Smooth muscle cell (in vitro differentiated cells): ENCODE results near the gene UNC79. TPM values are rescaled to one million over a fixed set of nuclear protein-coding genes. Genes with fewer than 3 reads are reported as not detected.

Source experiments
- DNase-seq: peaks from one replicate; lab custom pipeline; 2025; ENCODE audit not compliant: unreplicated experiment; lab: John Stamatoyannopoulos, UW
- H2AFZ ChIP-seq: fragments of 200-600 bp; sonication (generic); 2 replicates; pipeline ENCODE4 v1.6.0; 2016; ENCODE audit warnings: antibody characterized with exemption, low read depth, mild to moderate bottlenecking
- H3F3A ChIP-seq: fragments of 200-600 bp; sonication (generic); 2 replicates; pipeline ENCODE4 v1.6.0; 2017; ENCODE audit warnings: antibody characterized with exemption, low read depth
- H3K27ac ChIP-seq: fragments of 200-600 bp; sonication (generic); 2 replicates; pipeline ENCODE4 v1.5.1; 2016; ENCODE audit warnings: low read depth, mild to moderate bottlenecking
- H3K27me3 ChIP-seq: fragments of 200-600 bp; sonication (generic); 2 replicates; pipeline ENCODE4 v1.6.1; 2016; ENCODE audit warnings: low read depth, mild to moderate bottlenecking
- H3K36me3 ChIP-seq: fragments of 200-600 bp; sonication (generic); 2 replicates; pipeline ENCODE4 v1.5.1; 2016; ENCODE audit warnings: low read depth
- H3K4me1 ChIP-seq: fragments of 200-600 bp; sonication (generic); 2 replicates; pipeline ENCODE4 v1.5.1; 2016; ENCODE audit warnings: low read depth
- H3K4me2 ChIP-seq: fragments of 200-600 bp; sonication (generic); 2 replicates; pipeline ENCODE4 v1.6.0; 2016; ENCODE audit warnings: mild to moderate bottlenecking
- H3K4me3 ChIP-seq: fragments of 200-600 bp; sonication (generic); 2 replicates; pipeline ENCODE4 v1.5.1; 2016; ENCODE audit warnings: mild to moderate bottlenecking
- H3K79me2 ChIP-seq: fragments of 200-600 bp; sonication (generic); 2 replicates; pipeline ENCODE4 v1.6.0; 2016; ENCODE audit warnings: low read depth, mild to moderate bottlenecking
- H3K9ac ChIP-seq: fragments of 200-600 bp; sonication (generic); 2 replicates; pipeline ENCODE4 v1.6.0; 2016; ENCODE audit warnings: low read depth
- H3K9me3 ChIP-seq: fragments of 200-600 bp; sonication (generic); replicated peaks from 2 replicates; pipeline ENCODE4 v1.5.1; 2016; ENCODE audit warnings: low read depth
- H4K20me1 ChIP-seq: fragments of 200-600 bp; sonication (generic); 2 replicates; pipeline ENCODE4 v1.6.0; 2016; ENCODE audit warnings: low read depth
- CTCF ChIP-seq: fragments of 200-600 bp; sonication (generic); IDR thresholded peaks from 2 replicates; pipeline ENCODE4 v1.5.1; 2017; ENCODE audit warnings: borderline replicate concordance, mild to moderate bottlenecking, antibody characterized with exemption; ENCODE audit not compliant: insufficient read depth, poor library complexity, severe bottlenecking
- WGBS: methylation state at CpG from one replicate; pipeline ENCODE4 v1.1.7; 2016; ENCODE audit warnings: low lambda C conversion rate; 5-methylcytosine and 5-hydroxymethylcytosine counted together
- polyA plus RNA-seq: library from polyadenylated mRNA; unstranded; fragments of >200 nt; fragmentation: Nextera tagmentation; extraction: Ambion mirVana; gene quantifications from 2 replicates; pipeline ENCODE4 v1.2.1, GENCODE V29; 2016
- total RNA-seq: library from RNA; depleted of rRNA; stranded (reverse); fragments of >200 nt; gene quantifications from 2 replicates; pipeline ENCODE4 v1.2.3, GENCODE V29; 2014

UNC79 gene
- total and polyA plus RNA-seq, 2 experiments from 2014 or later, result 0.06 to 0.36 TPM

GRCh38 chr14:93431036-93431670 lies 414 bp downstream of the UNC79 start:
- no peaks in the 10 kb centered on the region for H3K9me3 ChIP-seq
- H3K4me1 ChIP-seq, result peaks cover 5% of the 10 kb centered on the region
- H4K20me1 ChIP-seq, result no peaks in the 10 kb centered on the region
- no peak overlapping the region for H2AFZ ChIP-seq
- no peak overlapping the region for H3K9ac ChIP-seq
- peak overlapping the region; percentile 49 for H3K4me3 ChIP-seq
- peak overlapping the region; percentile 90 for H3K4me2 ChIP-seq
- H3F3A ChIP-seq, result no peaks in the 10 kb centered on the region
- DNase-seq, result no peak
- H3K36me3 ChIP-seq, result no peaks in the 10 kb centered on the region
- H3K27ac ChIP-seq, result no peak overlapping the region
- 5% methylated on average over 18 of the region's 27 CpGs for WGBS
- TF ChIP-seq CTCF, result no peak
- H3K27me3 ChIP-seq, result peaks cover 42% of the 10 kb centered on the region
- no peaks in the 10 kb centered on the region for H3K79me2 ChIP-seq

GRCh38 chr14:93454224-93454623 lies 23.5 kb downstream of the UNC79 start:
- Histone ChIP-seq H3K9me3 (no peaks in the 10 kb centered on the region), H3F3A (no peaks in the 10 kb centered on the region)
- 78% methylated on average over 1 of the region's 1 CpG for WGBS

GRCh38 chr14:93456356-93456755 lies 25.6 kb downstream of the UNC79 start:
- H3K27ac ChIP-seq, result no peak overlapping the region
- no peak overlapping the region for H2AFZ ChIP-seq
- H3K36me3 ChIP-seq, result no peaks in the 10 kb centered on the region
- H3K4me2 ChIP-seq, result no peak overlapping the region
- TF ChIP-seq CTCF, result no peak
- no peaks in the 10 kb centered on the region for H3K27me3 ChIP-seq
- H3K9ac ChIP-seq, result no peak overlapping the region
- no peaks in the 10 kb centered on the region for H3F3A ChIP-seq
- H3K79me2 ChIP-seq, result no peaks in the 10 kb centered on the region
- H3K4me3 ChIP-seq, result no peak overlapping the region
- no peaks in the 10 kb centered on the region for H3K4me1 ChIP-seq
- no peaks in the 10 kb centered on the region for H3K9me3 ChIP-seq
- H4K20me1 ChIP-seq, result no peaks in the 10 kb centered on the region
- no peak for DNase-seq

More at GRCh38 chr14:93454224-93454623, 23.5 kb downstream of the UNC79 start:
- no peaks in the 10 kb centered on the region for H3K4me1 ChIP-seq
- no peak for DNase-seq
- no peaks in the 10 kb centered on the region for H3K36me3 ChIP-seq
- H3K4me2 ChIP-seq, result no peak overlapping the region
- H2AFZ ChIP-seq, result no peak overlapping the region
- no peaks in the 10 kb centered on the region for H3K27me3 ChIP-seq
- TF ChIP-seq CTCF, result no peak
- no peaks in the 10 kb centered on the region for H4K20me1 ChIP-seq
- H3K27ac ChIP-seq, result no peak overlapping the region
- H3K4me3 ChIP-seq, result no peak overlapping the region
- H3K9ac ChIP-seq, result no peak overlapping the region
- no peaks in the 10 kb centered on the region for H3K79me2 ChIP-seq

- 97% methylated on average over 1 of the region's 1 CpG for WGBS
- no peak overlapping the region for H2AFZ ChIP-seq
- H3K27me3 ChIP-seq, result no peaks in the 10 kb centered on the region
- H3K79me2 ChIP-seq, result no peaks in the 10 kb centered on the region
- H3K9ac ChIP-seq, result no peak overlapping the region
- no peak overlapping the region for H3K4me2 ChIP-seq
- H3K9me3 ChIP-seq, result no peaks in the 10 kb centered on the region
- TF ChIP-seq CTCF, result no peak
- no peaks in the 10 kb centered on the region for H3K4me1 ChIP-seq
- H3K36me3 ChIP-seq, result no peaks in the 10 kb centered on the region
- H3F3A ChIP-seq, result no peaks in the 10 kb centered on the region
- no peaks in the 10 kb centered on the region for H4K20me1 ChIP-seq
- H3K27ac ChIP-seq, result no peak overlapping the region
- no peak overlapping the region for H3K4me3 ChIP-seq
- no peak for DNase-seq
These were observed 27.5 kb downstream of the UNC79 start for GRCh38 chr14:93458234-93458633.
